Right atrium auricular region (tissue), 2 donors: ENCODE results near the gene SC5D. TPM values are rescaled to one million over a fixed set of nuclear protein-coding genes. Genes with fewer than 3 reads are reported as not detected.

ENCODE experiments used
- DNase-seq: peaks from one replicate; pipeline ENCODE4 v3.0.0-alpha.2; 2019; ENCODE audit warnings: low spot score
- H3K27ac ChIP-seq, 2 donors: fragments of 200-600 bp; sonication (generic); 1 replicate in 1 of 2; 2 replicates in 1 of 2; pipeline ENCODE4 v1.5.1; 2016 to 2019
- H3K27me3 ChIP-seq, 2 donors: fragments of 200-600 bp; sonication (generic); one replicate each; pipeline versions ENCODE4 v1.5.1 to v1.6.0; 2017 to 2019
- H3K36me3 ChIP-seq: fragments of 200-600 bp; sonication (generic); one replicate; pipeline ENCODE4 v1.5.1; 2016
- H3K4me1 ChIP-seq, 2 donors: fragments of 200-600 bp; sonication (generic); one replicate each; pipeline versions ENCODE4 v1.5.1 to v1.6.0; 2017 to 2019
- H3K4me3 ChIP-seq, 2 donors: fragments of 200-600 bp; sonication (generic); 1 replicate in 1 of 2; 2 replicates in 1 of 2; pipeline ENCODE4 v1.5.1; 2017 to 2019; ENCODE audit warnings: mild to moderate bottlenecking in 1 of 2, moderate library complexity in 1 of 2
- H3K9me3 ChIP-seq, 2 donors: fragments of 200-600 bp; sonication (generic); one replicate each; pipeline ENCODE4 v1.5.1; 2019
- total RNA-seq, 2 donors: library from RNA; depleted of rRNA; stranded (reverse); fragments of >200 nt; gene quantifications; one replicate each; pipeline ENCODE4 v1.1.0, GENCODE V29; 2016
- TF ChIP-seq, protein P1 (sequence below), 2 donors: fragments of 200-600 bp; sonication (generic); IDR thresholded peaks; one replicate each; pipeline ENCODE4 v1.5.1; 2019; ENCODE audit warnings: antibody characterized with exemption in 2 of 2

Gene SC5D
- total RNA-seq, 2 donors from 2014 or later: 21.6 to 22.1 TPM

DNA sequence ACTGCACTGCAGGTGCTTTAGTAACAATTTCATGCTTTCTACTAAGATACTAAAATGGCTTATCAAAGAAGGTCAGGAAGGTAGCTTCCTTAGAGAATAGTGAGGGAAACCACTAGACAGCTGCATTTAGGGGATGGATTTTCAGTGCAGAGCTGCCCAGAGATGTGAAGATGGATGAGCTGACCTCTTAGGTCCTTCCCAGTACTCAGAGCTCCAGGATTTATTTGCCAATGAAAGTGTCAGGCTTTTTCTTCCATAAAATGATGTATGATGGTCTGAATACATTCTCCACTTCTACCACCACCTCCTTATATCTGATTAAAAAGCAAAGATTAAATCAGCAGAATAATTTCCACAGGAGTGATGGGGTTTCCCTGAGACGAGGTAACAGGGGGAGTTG, 35.0 kb downstream of the SC5D start:
- Histone ChIP-seq H3K9me3 (no peaks in the 10 kb centered on the region), H3K4me1 (peaks cover 0 to 9% of the 10 kb centered on the region in 2 donors), H3K4me3 (no peak overlapping the region), H3K27me3 (no peaks in the 10 kb centered on the region), H3K27ac (no peak overlapping the region), H3K36me3 (no peaks in the 10 kb centered on the region)
- TF ChIP-seq, protein P1, sequence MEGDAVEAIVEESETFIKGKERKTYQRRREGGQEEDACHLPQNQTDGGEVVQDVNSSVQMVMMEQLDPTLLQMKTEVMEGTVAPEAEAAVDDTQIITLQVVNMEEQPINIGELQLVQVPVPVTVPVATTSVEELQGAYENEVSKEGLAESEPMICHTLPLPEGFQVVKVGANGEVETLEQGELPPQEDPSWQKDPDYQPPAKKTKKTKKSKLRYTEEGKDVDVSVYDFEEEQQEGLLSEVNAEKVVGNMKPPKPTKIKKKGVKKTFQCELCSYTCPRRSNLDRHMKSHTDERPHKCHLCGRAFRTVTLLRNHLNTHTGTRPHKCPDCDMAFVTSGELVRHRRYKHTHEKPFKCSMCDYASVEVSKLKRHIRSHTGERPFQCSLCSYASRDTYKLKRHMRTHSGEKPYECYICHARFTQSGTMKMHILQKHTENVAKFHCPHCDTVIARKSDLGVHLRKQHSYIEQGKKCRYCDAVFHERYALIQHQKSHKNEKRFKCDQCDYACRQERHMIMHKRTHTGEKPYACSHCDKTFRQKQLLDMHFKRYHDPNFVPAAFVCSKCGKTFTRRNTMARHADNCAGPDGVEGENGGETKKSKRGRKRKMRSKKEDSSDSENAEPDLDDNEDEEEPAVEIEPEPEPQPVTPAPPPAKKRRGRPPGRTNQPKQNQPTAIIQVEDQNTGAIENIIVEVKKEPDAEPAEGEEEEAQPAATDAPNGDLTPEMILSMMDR (IDR thresholded peaks at IDR 0.05): no peak
- DNase-seq: no peak

DNA sequence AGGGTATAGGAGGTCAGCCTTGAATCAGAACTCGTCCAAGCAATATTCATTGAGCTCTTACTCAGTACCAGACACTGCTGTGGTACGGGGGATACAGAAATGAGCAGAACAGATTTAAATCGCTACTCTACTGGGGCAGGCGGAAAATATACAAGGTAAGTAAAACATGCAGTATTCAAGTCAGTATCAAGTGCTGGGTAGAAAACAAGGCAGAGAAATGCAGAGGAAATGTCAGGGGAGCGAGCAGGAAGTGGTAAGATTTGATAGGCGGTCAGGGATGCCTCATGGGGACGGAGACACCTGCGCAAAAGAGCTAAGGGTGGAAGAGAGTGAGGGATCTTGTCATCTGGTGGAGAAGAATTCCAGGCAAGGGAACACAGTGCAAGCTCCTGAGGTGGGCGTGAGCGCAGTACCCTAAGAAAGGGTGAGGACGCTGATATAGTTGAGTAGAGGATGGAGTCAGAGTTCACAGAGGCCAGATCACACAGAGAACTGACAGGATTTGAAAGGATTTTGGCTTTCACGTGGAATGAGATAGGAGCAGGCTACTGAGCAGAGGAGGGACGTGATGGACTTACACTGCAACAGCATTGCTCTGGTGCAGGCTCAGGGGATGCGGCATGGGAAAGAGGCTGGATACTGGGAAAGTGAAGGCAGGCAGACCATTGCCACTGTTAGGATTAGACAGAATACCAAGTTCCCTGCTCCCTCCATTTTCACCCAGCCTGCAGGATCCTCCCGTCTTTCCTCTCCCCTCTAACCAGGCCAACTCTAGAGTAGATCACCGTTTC, 35.8 kb downstream of the SC5D start:
- Histone ChIP-seq H3K4me3 (no peak overlapping the region), H3K4me1 (peaks cover 0 to 9% of the 10 kb centered on the region in 2 donors), H3K27ac (no peak overlapping the region), H3K27me3 (no peaks in the 10 kb centered on the region), H3K9me3 (no peaks in the 10 kb centered on the region), H3K36me3 (no peaks in the 10 kb centered on the region)
- no peak for DNase-seq
- TF ChIP-seq, protein P1 (IDR thresholded peaks at IDR 0.05): no peak

DNA sequence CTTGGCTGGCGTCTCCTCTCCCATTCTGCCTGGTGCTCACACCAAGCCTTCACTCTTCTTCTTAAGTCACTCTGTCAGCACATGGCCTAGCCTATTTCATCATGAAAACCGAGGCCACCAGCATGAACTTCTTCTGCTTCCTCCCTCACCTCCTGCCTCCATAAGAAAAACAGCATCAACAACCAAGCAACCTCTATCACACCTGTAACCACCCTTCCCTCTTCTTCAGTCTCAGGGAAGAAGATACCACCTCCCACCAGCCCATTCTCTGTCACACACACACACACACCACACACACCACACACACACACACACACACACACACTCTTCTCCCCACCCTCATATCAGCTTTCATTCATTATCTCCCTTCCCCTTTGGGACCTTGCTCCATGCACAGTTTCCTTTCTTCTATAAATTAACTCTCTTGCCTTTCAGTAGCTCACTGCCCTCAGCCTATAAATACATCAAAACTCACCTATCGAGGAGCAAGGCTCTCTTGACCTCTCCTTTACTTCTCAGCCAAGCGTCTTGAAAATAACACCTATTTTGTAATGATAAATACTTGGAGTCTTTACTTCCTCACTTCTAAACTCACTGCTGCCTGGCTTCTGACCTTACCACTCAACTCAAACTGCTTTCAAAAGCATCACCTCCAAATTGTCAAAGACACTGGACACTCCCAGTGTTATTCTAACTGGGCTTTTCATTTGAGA, 36.6 kb downstream of the SC5D start:
- no peaks in the 10 kb centered on the region for H3K36me3 ChIP-seq
- no peaks in the 10 kb centered on the region for H3K27me3 ChIP-seq
- no peaks in the 10 kb centered on the region for H3K9me3 ChIP-seq
- H3K27ac ChIP-seq: no peak overlapping the region
- H3K4me1 ChIP-seq: peaks cover 0 to 9% of the 10 kb centered on the region in 2 donors
- H3K4me3 ChIP-seq: no peak overlapping the region
- no peak for DNase-seq
- TF ChIP-seq, protein P1 (IDR thresholded peaks at IDR 0.05): no peak

DNA sequence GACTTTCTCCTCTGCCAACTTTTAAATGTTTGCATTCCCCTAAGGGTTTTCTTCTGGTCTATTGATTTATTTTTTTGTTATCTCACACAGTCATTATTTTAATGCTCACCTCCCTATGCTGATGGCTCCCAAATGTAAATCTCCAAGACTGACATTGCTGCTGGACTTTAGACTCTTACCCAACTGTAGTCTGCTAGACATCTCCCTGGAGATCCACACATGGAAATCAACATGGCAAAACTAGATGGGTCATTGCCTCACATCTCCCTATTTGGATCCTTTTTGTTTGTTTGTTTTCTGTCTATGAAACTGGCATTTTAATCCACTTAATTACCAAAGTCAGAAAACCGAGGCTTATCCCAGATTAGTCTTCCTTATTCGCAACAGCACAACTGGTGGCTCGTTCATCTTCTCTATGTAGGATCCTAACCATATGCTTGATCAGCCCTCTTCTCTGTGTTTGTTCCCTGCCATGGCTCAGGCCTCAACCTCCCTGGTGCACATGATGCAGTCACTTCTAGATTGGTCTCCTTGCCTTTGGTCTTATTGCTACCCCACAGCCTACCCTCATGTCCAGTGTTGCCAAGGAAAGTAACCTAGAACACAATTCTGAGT, 37.3 kb downstream of the SC5D start:
- no peak overlapping the region for H3K27ac ChIP-seq
- no peaks in the 10 kb centered on the region for H3K36me3 ChIP-seq
- H3K27me3 ChIP-seq: no peaks in the 10 kb centered on the region
- no peak for DNase-seq
- H3K9me3 ChIP-seq: no peaks in the 10 kb centered on the region
- TF ChIP-seq, protein P1 (IDR thresholded peaks at IDR 0.05): no peak
- peaks cover 0 to 9% of the 10 kb centered on the region in 2 donors for H3K4me1 ChIP-seq
- no peak overlapping the region for H3K4me3 ChIP-seq

DNA sequence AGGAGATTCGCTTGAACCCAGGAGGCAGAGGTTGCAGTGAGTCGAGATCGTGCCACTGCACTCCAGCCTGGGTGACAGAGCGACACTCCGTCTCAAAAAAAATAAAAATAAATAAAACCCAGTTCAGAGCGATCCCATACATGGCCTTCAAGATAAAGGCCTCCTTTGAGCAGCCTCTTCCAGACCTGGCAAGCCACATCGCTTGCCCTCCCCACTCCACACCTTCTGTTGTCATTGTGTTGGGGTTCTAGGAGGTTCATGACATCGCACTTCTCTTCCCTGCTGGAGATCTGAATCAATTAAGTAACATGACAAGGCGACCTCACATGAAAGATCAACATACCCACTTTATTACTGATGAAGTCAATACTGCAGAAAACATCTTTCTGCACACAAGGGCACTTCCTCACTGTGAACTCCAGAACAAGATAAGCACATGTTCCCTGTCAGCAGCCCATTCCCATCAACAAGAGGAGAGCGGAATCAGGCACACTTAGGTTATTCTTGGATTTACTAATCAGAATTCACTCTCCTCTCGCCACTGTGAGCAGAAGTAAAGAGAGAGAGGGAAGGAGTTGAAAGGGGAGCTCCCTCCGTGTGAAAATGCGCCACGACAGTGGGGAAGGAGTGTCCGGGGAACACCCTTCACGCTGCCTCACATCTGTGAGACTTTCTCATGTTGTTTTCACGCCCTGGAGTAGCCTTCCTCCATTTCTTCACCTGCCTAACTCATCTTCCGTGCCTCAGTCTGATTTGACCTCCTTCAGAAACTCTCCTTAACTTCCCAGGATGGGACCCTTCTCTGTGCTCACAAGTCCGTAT, 38.3 kb downstream of the SC5D start:
- no peak overlapping the region for H3K4me3 ChIP-seq

More for the DNA sequence above, 38.3 kb downstream of the SC5D start:
- TF ChIP-seq, protein P1 (IDR thresholded peaks at IDR 0.05): no peak
- H3K9me3 ChIP-seq: no peaks in the 10 kb centered on the region
- no peaks in the 10 kb centered on the region for H3K27me3 ChIP-seq
- H3K4me1 ChIP-seq: peaks cover 0 to 17% of the 10 kb centered on the region in 2 donors
- H3K36me3 ChIP-seq: no peaks in the 10 kb centered on the region
- H3K27ac ChIP-seq: peak overlapping the region; percentile 50 to 68
- no peak for DNase-seq
